NCI-H69 (cell line): ENCODE data around the gene AP3D1.
"Not testable (repeated sequence)": the region's sequence is repeated elsewhere in the genome, so short reads cannot be mapped to it uniquely, and the experiment has no call there.

Experiments used
- DNase-seq: peaks from one replicate; lab custom pipeline; 2025; lab: John Stamatoyannopoulos, UW

The AP3D1 gene

GRCh38 chr19:2151339-2152229 lies at the start of gene AP3D1:
AP3D1 (minus strand) TSS chr19:2151566; CDS start chr19:2151334, 232 bp downstream.
- peak; percentile 100 for DNase-seq

GRCh38 chr19:2200624-2201294 lies 49.4 kb upstream of the AP3D1 start:
- not testable (repeated sequence) for DNase-seq

GRCh38 chr19:2199861-2200623 lies 48.7 kb upstream of the AP3D1 start:
- no peak for DNase-seq

GRCh38 chr19:2199215-2199614 lies 47.8 kb upstream of the AP3D1 start:
- no peak for DNase-seq

GRCh38 chr19:2198317-2198716 lies 47.0 kb upstream of the AP3D1 start:
- no peak for DNase-seq

GRCh38 chr19:2197270-2197669 lies 45.9 kb upstream of the AP3D1 start:
- no peak for DNase-seq

DNA sequence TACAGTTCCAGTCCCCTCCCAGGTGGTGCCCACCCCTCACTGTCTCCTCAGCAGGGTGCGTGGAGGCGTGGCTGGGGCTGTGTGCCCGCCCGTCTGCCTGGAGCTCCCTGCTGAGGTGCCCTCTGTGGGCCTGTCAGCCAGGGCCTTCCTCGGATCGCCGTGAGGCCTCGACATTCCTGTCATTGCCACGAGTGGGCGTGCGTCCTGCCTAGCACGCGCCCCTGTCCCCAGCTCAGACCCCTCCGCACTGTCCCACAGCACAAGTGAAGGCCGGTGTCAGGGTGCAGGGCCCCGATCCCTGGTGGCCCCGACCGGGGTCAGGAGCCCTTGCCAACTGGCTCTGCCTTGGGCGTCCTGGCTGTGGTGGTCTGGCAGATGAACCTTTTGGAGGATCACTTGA lies 44.5 kb upstream of the AP3D1 start:
- DNase-seq, result no peak

DNA sequence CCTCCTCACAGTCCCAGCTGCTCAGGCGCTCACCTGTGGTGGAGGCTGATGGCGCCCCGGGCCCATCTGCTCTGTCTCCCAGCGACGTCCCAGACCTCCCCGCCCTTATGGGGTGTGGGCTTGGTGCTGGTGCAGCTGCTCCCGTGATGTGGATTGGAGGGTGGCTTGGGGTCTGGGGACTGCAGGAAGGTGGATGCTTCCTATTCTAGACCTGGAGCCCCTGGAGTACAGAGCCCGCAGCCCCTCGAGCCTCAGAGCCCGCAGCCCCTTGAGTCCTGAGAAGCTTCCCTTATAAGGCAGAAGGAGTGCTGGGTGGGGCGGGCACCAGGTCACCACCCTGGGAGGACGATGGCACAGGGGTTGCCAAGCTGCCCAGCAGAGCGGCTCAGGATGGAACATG lies 44.0 kb upstream of the AP3D1 start:
- no peak for DNase-seq

- no peak for DNase-seq
Measured at GRCh38 chr19:2194513-2195078, 43.2 kb upstream of the AP3D1 start.

DNA sequence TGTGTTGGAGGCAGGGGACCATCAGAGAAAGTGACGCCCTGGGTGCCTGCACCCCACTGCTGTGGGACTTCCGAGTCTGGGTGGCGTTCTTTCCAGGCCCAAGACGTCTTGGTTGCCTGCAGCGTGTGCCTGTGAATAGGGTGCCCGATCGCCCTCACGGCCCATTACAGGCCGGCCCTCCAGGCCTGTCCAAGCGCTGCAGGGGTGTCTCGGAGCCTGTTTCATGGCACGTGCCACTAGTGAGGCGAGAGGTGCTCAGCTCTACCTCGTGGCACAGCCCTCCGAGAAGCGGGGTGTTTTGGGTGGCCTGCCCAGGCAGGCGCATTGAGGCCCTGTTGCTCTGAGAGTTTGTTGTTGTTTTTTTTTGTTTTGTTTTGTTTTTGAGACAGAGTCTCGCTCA lies 42.4 kb upstream of the AP3D1 start:
- no peak for DNase-seq

DNA sequence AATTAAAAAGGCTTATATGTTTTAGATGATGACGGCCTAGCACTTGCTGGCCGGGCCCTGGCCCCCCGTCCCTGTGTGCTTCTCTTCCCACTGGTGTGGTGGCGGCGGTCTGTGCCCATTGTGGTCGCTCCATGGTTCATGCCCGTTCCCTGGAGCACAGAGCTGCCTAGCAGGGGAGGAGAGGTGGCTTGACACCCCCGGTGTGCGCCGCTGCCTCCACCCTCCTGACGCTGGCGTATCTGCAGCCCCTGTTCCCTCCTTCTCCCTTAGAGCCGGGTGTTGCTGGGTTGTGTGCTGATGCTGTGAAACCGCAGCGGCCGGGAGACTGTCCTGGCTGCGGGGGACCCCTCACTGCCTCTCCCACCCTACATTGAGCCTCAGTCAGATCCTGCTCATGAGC lies 41.5 kb upstream of the AP3D1 start:
- DNase-seq, result no peak

- no peak for DNase-seq
Measured at GRCh38 chr19:2191456-2192310, 40.3 kb upstream of the AP3D1 start.

- no peak for DNase-seq
Measured at GRCh38 chr19:2190848-2191455, 39.6 kb upstream of the AP3D1 start.

GRCh38 chr19:2189880-2190279 lies 38.5 kb upstream of the AP3D1 start:
- no peak for DNase-seq

DNA sequence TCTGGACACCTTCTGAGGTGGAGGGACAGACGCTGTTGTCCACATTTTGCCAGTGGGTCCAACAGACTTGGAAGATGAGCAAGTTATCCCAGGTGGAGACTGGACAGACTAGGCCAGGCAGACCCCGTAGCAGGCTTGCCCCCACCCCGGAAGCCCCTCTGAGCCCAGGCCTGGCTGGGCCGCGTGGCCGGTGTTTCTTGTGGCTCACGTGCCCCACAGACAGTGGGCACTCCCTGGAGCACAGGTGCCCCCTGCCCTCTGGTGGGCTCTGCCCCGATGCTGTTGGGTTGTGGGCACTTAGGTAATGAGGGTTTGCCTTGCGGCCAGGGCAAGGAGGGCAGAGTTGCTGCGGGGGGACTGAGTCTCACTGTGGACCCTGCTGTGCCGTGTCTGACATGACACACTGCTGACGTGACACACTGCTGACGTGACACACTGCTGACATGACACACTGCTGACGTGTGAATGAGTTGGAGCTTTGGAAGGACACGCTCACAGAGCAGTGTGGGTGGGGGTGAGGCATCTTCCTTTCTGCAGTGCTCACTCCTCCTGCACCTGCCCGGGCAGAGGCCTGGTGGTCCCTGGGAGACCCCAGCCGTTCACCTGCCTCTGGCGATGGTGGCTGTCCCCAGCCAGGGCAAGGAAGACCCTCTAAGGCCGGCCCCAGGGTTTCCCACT lies 37.5 kb upstream of the AP3D1 start:
- DNase-seq, result no peak

GRCh38 chr19:2187159-2187558 lies 35.8 kb upstream of the AP3D1 start:
- no peak for DNase-seq

DNA sequence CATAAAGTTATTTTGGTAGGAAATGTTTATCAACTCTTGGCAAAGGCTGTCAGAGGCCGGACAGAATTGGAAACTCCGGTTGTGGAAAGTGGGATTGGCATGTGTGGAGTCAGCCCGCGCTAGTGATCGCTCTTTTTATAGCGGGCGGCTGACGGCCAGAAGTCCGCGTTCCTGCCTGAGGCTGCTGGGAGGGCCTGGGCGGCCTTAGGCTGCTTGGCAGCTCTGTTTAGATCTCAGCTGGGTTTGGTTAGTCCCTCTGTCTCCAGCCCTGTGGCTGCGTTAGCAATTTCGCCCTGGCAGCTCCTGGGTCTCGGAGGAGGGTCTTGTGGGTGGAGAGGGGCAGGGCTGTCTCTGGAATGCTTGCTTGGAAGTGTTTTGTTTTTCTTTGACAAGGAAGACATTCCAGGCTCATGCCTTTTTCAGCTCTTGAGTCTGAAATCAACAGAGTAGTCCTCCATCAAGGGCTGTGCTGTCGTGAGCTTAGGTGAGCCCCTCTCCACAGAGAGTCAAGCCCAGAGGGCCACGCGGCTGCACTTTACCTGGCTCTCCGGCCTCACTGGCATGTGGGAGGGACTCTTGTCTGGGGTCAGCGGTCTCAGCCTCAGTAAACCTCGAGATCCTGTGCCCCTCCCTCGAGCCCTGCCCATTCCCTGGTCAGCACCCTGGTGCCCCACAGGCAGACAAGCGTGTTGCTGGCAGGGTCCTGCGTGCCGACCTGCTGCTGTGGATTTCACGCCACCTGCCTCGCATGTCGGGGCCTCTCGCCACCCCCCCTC lies 34.9 kb upstream of the AP3D1 start:
- no peak for DNase-seq

GRCh38 chr19:2185734-2186070 lies 34.3 kb upstream of the AP3D1 start:
- DNase-seq, result no peak

DNA sequence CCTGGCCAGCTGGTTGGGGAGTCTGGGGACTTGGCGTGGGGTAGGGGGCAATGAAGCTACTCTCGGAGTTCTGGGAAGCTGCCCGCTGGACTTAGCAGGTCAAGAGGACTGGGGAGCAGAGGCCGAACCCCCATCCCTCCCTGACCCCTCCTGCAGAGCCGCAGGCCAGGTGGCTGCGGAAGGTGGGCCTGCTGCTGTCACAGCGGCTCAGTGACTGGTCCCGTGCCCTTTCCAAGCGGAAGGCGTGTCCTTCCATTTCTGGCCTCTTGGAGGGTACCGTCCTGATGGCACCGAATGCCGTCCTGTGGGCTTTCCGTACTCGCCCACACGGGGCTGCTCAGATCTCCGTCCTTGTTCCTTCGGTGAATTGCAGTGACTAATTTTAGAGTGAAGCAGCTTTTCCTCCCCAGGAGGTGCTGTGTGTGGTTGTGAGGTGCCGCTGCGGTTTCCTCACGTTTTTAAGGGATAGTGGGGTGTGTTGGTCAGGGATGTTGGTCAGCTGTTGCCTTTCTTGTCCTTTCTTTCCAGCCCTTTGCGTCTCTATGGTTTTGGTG lies 33.1 kb upstream of the AP3D1 start:
- DNase-seq, result no peak
